Fibroblast of mammary gland (primary cell): Measurements from ENCODE around the gene PLCH1.

Experiments
- DNase-seq: peaks from one replicate; pipeline ENCODE4 v3.0.0-alpha.2; 2010; ENCODE audit warnings: low read depth
- H3K4me3 ChIP-seq: 2 replicates; pipeline ENCODE4 v1.5.1; 2011; ENCODE audit warnings: low read depth, mild to moderate bottlenecking, low read length, moderate library complexity; ENCODE audit not compliant: control insufficient read depth
- CTCF ChIP-seq: conservative IDR thresholded peaks from 2 replicates; pipeline ENCODE4 v1.5.1; 2011; ENCODE audit warnings: low read depth, low read length, inconsistent platforms; ENCODE audit not compliant: control insufficient read depth, insufficient read depth

Gene PLCH1

GRCh38 chr3:155453512-155453911 is 291.4 kb downstream of the PLCH1 start:
- TF ChIP-seq CTCF = no peak
- H3K4me3 ChIP-seq = no peak overlapping the region
- no peak for DNase-seq

- peak; percentile 70 for DNase-seq
- no peak overlapping the region for H3K4me3 ChIP-seq
- no peak for TF ChIP-seq CTCF
Observed at GRCh38 chr3:155449613-155450267, 295.1 kb downstream of the PLCH1 start.

- TF ChIP-seq CTCF = no peak
Observed at GRCh38 chr3:155448531-155448930, 296.3 kb downstream of the PLCH1 start.

GRCh38 chr3:155446366-155446765 is 298.5 kb downstream of the PLCH1 start:
- TF ChIP-seq CTCF = no peak
- H3K4me3 ChIP-seq = no peak overlapping the region
- no peak for DNase-seq

More at GRCh38 chr3:155448531-155448930, 296.3 kb downstream of the PLCH1 start:
- H3K4me3 ChIP-seq = no peak overlapping the region
- DNase-seq = peak; percentile 35

- TF ChIP-seq CTCF = no peak
- DNase-seq = no peak
Observed at GRCh38 chr3:155444771-155445170, 300.1 kb downstream of the PLCH1 start.

GRCh38 chr3:155443815-155444214 is 301.1 kb downstream of the PLCH1 start:
- no peak for TF ChIP-seq CTCF
- no peak for DNase-seq
- no peak overlapping the region for H3K4me3 ChIP-seq

More at GRCh38 chr3:155444771-155445170, 300.1 kb downstream of the PLCH1 start:
- no peak overlapping the region for H3K4me3 ChIP-seq
